Measurements from ENCODE around the gene FRS3.

FRS3 gene

DNA sequence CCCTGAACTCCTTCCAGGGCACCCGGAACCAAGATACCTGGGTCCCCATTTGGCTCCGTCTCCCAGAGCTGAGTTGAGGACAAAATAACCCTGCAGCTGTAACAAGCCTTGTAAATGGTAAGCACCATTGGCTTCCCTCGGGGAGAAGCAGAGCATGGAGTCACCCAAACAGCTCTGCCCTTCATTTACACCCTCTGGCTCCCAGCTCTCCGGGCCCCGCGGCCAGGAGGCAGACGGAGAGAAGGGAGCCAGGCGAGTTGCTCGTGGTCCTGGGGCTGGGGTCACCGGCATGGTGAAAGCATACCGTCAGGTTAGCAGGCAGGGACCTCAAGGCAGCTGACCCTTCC lies 46.4 kb downstream of the FRS3 start:
- TF ChIP-seq, protein P1, sequence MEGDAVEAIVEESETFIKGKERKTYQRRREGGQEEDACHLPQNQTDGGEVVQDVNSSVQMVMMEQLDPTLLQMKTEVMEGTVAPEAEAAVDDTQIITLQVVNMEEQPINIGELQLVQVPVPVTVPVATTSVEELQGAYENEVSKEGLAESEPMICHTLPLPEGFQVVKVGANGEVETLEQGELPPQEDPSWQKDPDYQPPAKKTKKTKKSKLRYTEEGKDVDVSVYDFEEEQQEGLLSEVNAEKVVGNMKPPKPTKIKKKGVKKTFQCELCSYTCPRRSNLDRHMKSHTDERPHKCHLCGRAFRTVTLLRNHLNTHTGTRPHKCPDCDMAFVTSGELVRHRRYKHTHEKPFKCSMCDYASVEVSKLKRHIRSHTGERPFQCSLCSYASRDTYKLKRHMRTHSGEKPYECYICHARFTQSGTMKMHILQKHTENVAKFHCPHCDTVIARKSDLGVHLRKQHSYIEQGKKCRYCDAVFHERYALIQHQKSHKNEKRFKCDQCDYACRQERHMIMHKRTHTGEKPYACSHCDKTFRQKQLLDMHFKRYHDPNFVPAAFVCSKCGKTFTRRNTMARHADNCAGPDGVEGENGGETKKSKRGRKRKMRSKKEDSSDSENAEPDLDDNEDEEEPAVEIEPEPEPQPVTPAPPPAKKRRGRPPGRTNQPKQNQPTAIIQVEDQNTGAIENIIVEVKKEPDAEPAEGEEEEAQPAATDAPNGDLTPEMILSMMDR (IDR thresholded peaks at IDR 0.05; ENCODE audit: control insufficient read depth, insufficient read depth, low read depth, low read length, missing control alignments): no peak
- no peak for DNase-seq (ENCODE audit: low read depth)
- peak overlapping the region; percentile 78 for H3K4me3 ChIP-seq (ENCODE audit: control insufficient read depth, low read depth, low read length)

DNA sequence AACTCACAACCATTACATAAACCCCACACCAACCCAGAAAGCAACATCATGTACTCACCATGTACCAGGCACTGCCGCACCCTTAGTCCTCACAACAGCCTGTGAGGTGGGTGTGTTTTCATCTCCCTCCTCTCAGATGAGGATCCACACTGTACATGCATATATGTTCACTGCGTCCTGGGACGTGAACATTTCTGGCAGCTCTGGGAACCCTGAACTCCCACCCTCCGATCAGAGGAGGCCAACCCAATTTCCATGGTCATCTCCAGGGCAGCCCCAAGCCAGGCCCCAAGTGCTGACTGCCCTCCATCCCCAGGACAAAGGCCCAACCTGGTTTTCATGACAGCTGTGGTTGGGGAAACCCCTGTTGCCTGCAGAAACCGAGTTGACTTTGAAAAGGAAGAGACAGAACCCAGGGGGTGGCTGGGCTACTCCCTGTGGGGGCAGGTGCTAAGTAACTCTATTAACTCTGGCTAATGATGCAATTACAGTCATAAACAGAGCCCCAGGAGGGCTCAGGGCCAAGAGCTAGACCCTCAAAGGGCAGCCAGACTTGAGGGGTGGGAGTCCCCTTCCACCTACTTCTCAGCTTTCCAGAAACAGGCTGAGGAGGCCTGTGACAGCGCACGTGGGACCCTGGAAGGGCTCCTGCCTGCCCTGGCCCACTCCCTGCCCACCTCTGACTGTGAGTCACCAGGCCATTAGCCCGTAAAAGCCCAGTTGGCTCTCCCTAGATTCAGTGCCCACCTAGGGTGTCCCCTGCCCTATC lies 46.9 kb downstream of the FRS3 start:
- TF ChIP-seq, protein P1 (IDR thresholded peaks at IDR 0.05; ENCODE audit: control insufficient read depth, insufficient read depth, low read depth, low read length, missing control alignments): no peak
- no peak for DNase-seq (ENCODE audit: low read depth)
- peak overlapping the region; percentile 78 for H3K4me3 ChIP-seq (ENCODE audit: control insufficient read depth, low read depth, low read length)

- no peak overlapping the region for H3K4me3 ChIP-seq (ENCODE audit: control insufficient read depth, low read depth, low read length)
- TF ChIP-seq, protein P1 (IDR thresholded peaks at IDR 0.05; ENCODE audit: control insufficient read depth, insufficient read depth, low read depth, low read length, missing control alignments): no peak
- DNase-seq (ENCODE audit: low read depth): no peak
Measured at GRCh38 chr6:41732149-41732548, 47.6 kb downstream of the FRS3 start.

GRCh38 chr6:41731561-41732086 lies 48.1 kb downstream of the FRS3 start:
- TF ChIP-seq, protein P1 (IDR thresholded peaks at IDR 0.05; ENCODE audit: control insufficient read depth, insufficient read depth, low read depth, low read length, missing control alignments): no peak
- DNase-seq (ENCODE audit: low read depth): no peak
- H3K4me3 ChIP-seq (ENCODE audit: control insufficient read depth, low read depth, low read length): no peak overlapping the region

DNA sequence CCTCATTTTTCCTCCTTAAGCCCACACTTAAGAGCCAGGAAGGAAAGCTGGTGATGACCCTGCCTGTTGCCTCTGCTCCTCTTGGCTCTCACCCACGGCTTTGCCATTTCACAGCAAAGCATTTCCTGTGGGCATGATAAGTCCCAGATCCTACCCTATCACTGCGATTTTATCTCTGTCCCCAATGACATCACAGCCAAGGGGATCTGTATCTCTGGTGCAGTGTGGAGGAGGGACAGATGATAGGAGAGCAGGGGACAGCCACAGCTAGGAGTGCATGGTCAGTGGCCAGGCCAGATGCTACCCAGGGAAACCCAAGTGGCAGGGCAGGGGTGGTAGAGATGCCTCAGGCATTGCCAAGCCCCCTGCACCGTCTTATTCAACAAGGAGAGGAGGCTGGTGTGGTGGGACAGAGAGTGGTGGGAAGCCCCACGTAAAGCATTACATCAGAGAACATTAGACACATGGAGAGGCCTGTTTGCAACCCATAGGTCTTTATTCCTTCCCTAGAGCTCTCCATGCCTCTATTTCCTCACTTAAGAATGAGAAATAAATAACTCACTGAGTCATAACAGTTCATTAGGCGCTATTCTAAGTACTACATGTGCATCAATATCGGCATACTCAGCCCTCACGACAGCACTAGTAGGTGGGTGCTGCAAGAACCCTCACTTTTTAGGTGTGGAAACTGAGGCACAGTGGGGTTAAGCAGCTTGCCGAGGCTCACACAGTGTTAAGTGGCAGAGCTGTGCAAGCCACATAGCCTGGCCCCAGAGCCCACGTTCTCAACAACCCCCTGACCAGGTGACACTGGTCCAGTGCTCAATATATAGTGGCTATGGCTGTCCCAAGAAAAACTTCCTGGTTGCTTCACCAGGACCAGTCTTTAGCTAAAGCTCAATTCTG lies 48.9 kb downstream of the FRS3 start:
- DNase-seq (ENCODE audit: low read depth): no peak
- H3K4me3 ChIP-seq (ENCODE audit: control insufficient read depth, low read depth, low read length): no peak overlapping the region
- TF ChIP-seq, protein P1 (IDR thresholded peaks at IDR 0.05; ENCODE audit: control insufficient read depth, insufficient read depth, low read depth, low read length, missing control alignments): no peak

GRCh38 chr6:41729624-41730023 lies 50.1 kb downstream of the FRS3 start:
- no peak for DNase-seq (ENCODE audit: low read depth)
- no peak overlapping the region for H3K4me3 ChIP-seq (ENCODE audit: control insufficient read depth, low read depth, low read length)
- TF ChIP-seq, protein P1 (IDR thresholded peaks at IDR 0.05; ENCODE audit: control insufficient read depth, insufficient read depth, low read depth, low read length, missing control alignments): no peak

Measured in AG09309 (cell line).